Trophoblast cell (in vitro differentiated cells and primary cell): ENCODE measurements around the gene BBS9.

Experiments used
- DNase-seq, 2 donors: peaks; one replicate each; pipeline ENCODE4 v3.0.0-alpha.2; 2016
- H2AFZ ChIP-seq: 2 replicates; pipeline ENCODE4 v1.6.1; 2013; ENCODE audit warnings: low read length, moderate library complexity, mild to moderate bottlenecking; ENCODE audit not compliant: insufficient read depth, poor library complexity
- H2AK5ac ChIP-seq: 2 replicates; pipeline ENCODE4 v1.6.1; 2013; ENCODE audit warnings: mild to moderate bottlenecking, low read length
- H2BK120ac ChIP-seq: 2 replicates; pipeline ENCODE4 v1.6.1; 2013; ENCODE audit warnings: low read length, mild to moderate bottlenecking, moderate library complexity; ENCODE audit not compliant: insufficient read depth, poor library complexity
- H2BK12ac ChIP-seq: 2 replicates; pipeline ENCODE4 v1.6.1; 2013; ENCODE audit warnings: mild to moderate bottlenecking, low read length, moderate library complexity
- H2BK5ac ChIP-seq: 2 replicates; pipeline ENCODE4 v1.6.1; 2013; ENCODE audit warnings: low read length, low read depth, moderate library complexity, mild to moderate bottlenecking; ENCODE audit not compliant: poor library complexity
- H3K14ac ChIP-seq: 2 replicates; pipeline ENCODE4 v1.6.1; 2013; ENCODE audit warnings: mild to moderate bottlenecking, low read length
- H3K18ac ChIP-seq: 2 replicates; pipeline ENCODE4 v1.6.1; 2013; ENCODE audit warnings: mild to moderate bottlenecking, low read length
- H3K23ac ChIP-seq: 2 replicates; pipeline ENCODE4 v1.6.1; 2013; ENCODE audit warnings: low read length
- H3K27ac ChIP-seq: 2 replicates; pipeline ENCODE4 v1.5.1; 2013; ENCODE audit warnings: low read depth, mild to moderate bottlenecking, inconsistent platforms, low read length, moderate library complexity
- H3K27me3 ChIP-seq: 2 replicates; pipeline ENCODE4 v1.6.1; 2013; ENCODE audit warnings: inconsistent platforms, mild to moderate bottlenecking, low read length, moderate library complexity; ENCODE audit not compliant: insufficient read depth
- H3K36me3 ChIP-seq, 2 experiments: 1 replicate in 1 of 2; 2 replicates in 1 of 2; pipeline ENCODE4 v1.6.1; 2013; ENCODE audit warnings: low read length in 2 of 2, mild to moderate bottlenecking in 2 of 2, moderate library complexity in 1 of 2; ENCODE audit not compliant: insufficient read depth in 2 of 2, control insufficient read depth in 1 of 2
- H3K4ac ChIP-seq: 2 replicates; pipeline ENCODE4 v1.6.1; 2013; ENCODE audit warnings: low read depth, mild to moderate bottlenecking, low read length, moderate library complexity
- H3K4me1 ChIP-seq, 2 experiments: 1 replicate in 1 of 2; 2 replicates in 1 of 2; pipeline ENCODE4 v1.6.1; 2013; ENCODE audit warnings: low read length in 2 of 2, mild to moderate bottlenecking in 2 of 2, moderate library complexity in 1 of 2; ENCODE audit not compliant: insufficient read depth in 2 of 2, control insufficient read depth in 1 of 2
- H3K4me2 ChIP-seq: 2 replicates; pipeline ENCODE4 v1.6.1; 2013; ENCODE audit warnings: inconsistent platforms, mild to moderate bottlenecking, low read length, moderate library complexity
- H3K4me3 ChIP-seq: 2 replicates; pipeline ENCODE4 v1.5.1; 2013; ENCODE audit warnings: mild to moderate bottlenecking, low read depth, low read length, inconsistent platforms
- H3K79me1 ChIP-seq: one replicate; pipeline ENCODE4 v1.6.1; 2013; ENCODE audit warnings: low read length
- H3K79me2 ChIP-seq: 2 replicates; pipeline ENCODE4 v1.6.1; 2013; ENCODE audit warnings: low read length, mild to moderate bottlenecking; ENCODE audit not compliant: control insufficient read depth, insufficient read depth, poor library complexity
- H3K9ac ChIP-seq: 2 replicates; pipeline ENCODE4 v1.6.1; 2013; ENCODE audit warnings: mild to moderate bottlenecking, low read length
- H3K9me3 ChIP-seq: 2 replicates; pipeline ENCODE4 v1.6.1; 2013; ENCODE audit warnings: low read depth, mild to moderate bottlenecking, control low read depth, inconsistent platforms, low read length; ENCODE audit not compliant: insufficient read depth
- H4K12ac ChIP-seq: 2 replicates; pipeline ENCODE4 v1.6.1; 2013; ENCODE audit warnings: low read depth, mild to moderate bottlenecking, low read length, moderate library complexity
- H4K8ac ChIP-seq: 2 replicates; pipeline ENCODE4 v1.6.1; 2013; ENCODE audit warnings: low read depth, mild to moderate bottlenecking, low read length, moderate library complexity
- H4K91ac ChIP-seq: one replicate; pipeline ENCODE4 v1.6.1; 2013; ENCODE audit warnings: low read depth, mild to moderate bottlenecking, low read length, moderate library complexity
- WGBS: extraction: QIAGEN DNeasy Blood & Tissue Kit; methylation state at CpG from one replicate; pipeline ENCODE4 v1.1.7; 2013; ENCODE audit warnings: missing lambda C conversion rate; ENCODE audit not compliant: insufficient read length, insufficient coverage; ENCODE audit errors: extremely low coverage; 5-methylcytosine and 5-hydroxymethylcytosine counted together

Gene BBS9

GRCh38 chr7:33578881-33579672 lies 449.7 kb downstream of the BBS9 start:
- Histone ChIP-seq H3K18ac (no peak overlapping the region), H3K79me1 (no peaks in the 10 kb centered on the region), H4K91ac (no peak overlapping the region), H3K14ac (no peak overlapping the region), H4K12ac (no peak overlapping the region), H3K23ac (no peak overlapping the region), H3K4me3 (no peak overlapping the region), H2BK5ac (no peak overlapping the region), H4K8ac (no peak overlapping the region), H3K9ac (no peak overlapping the region), H2AK5ac (no peak overlapping the region), H3K36me3 (no peaks in the 10 kb centered on the region), H3K27me3 (no peaks in the 10 kb centered on the region), H3K4me2 (no peak overlapping the region), H3K9me3 (no peaks in the 10 kb centered on the region), H2AFZ (no peak overlapping the region), H3K79me2 (no peaks in the 10 kb centered on the region), H3K4me1 (no peaks in the 10 kb centered on the region), H3K27ac (no peak overlapping the region), H3K4ac (no peak overlapping the region), H2BK12ac (no peak overlapping the region), H2BK120ac (no peak overlapping the region)
- no peak for DNase-seq
- no CpG with 5 or more reads among the region's 5 CpGs for WGBS

GRCh38 chr7:33579673-33579960 lies 450.3 kb downstream of the BBS9 start:
- no peak overlapping the region for H3K4me3 ChIP-seq
- H2BK12ac ChIP-seq = no peak overlapping the region
- H2AK5ac ChIP-seq = no peak overlapping the region
- H4K91ac ChIP-seq = no peak overlapping the region
- H2BK5ac ChIP-seq = no peak overlapping the region
- H3K18ac ChIP-seq = no peak overlapping the region
- no peaks in the 10 kb centered on the region for H3K9me3 ChIP-seq
- no peak overlapping the region for H3K27ac ChIP-seq
- H3K14ac ChIP-seq = no peak overlapping the region
- H3K4me1 ChIP-seq = no peaks in the 10 kb centered on the region
- H2BK120ac ChIP-seq = no peak overlapping the region
- no peaks in the 10 kb centered on the region for H3K79me2 ChIP-seq
- H3K36me3 ChIP-seq = no peaks in the 10 kb centered on the region
- no peak overlapping the region for H4K8ac ChIP-seq
- no peak overlapping the region for H3K4me2 ChIP-seq
- no peak overlapping the region for H2AFZ ChIP-seq
- DNase-seq = no peak
- no peaks in the 10 kb centered on the region for H3K27me3 ChIP-seq
- no peak overlapping the region for H3K23ac ChIP-seq
- H3K9ac ChIP-seq = no peak overlapping the region
- H3K79me1 ChIP-seq = no peaks in the 10 kb centered on the region
- H4K12ac ChIP-seq = no peak overlapping the region
- no peak overlapping the region for H3K4ac ChIP-seq

- no peak overlapping the region for H4K91ac ChIP-seq
- no peak overlapping the region for H4K8ac ChIP-seq
- DNase-seq = no peak
- no peak overlapping the region for H3K27ac ChIP-seq
- no CpG with 5 or more reads among the region's 3 CpGs for WGBS
- no peak overlapping the region for H4K12ac ChIP-seq
- H3K18ac ChIP-seq = no peak overlapping the region
- H3K79me1 ChIP-seq = no peaks in the 10 kb centered on the region
- no peak overlapping the region for H2AK5ac ChIP-seq
- H2BK120ac ChIP-seq = no peak overlapping the region
- no peak overlapping the region for H3K4ac ChIP-seq
- no peaks in the 10 kb centered on the region for H3K27me3 ChIP-seq
- no peaks in the 10 kb centered on the region for H3K36me3 ChIP-seq
- no peak overlapping the region for H3K4me2 ChIP-seq
- no peak overlapping the region for H3K23ac ChIP-seq
- no peaks in the 10 kb centered on the region for H3K4me1 ChIP-seq
- H3K9me3 ChIP-seq = no peaks in the 10 kb centered on the region
- no peak overlapping the region for H3K14ac ChIP-seq
- H2AFZ ChIP-seq = no peak overlapping the region
- no peak overlapping the region for H2BK12ac ChIP-seq
- no peak overlapping the region for H3K9ac ChIP-seq
- no peak overlapping the region for H2BK5ac ChIP-seq
- H3K4me3 ChIP-seq = no peak overlapping the region
- no peaks in the 10 kb centered on the region for H3K79me2 ChIP-seq
Measured at GRCh38 chr7:33581236-33581635, 451.9 kb downstream of the BBS9 start.

GRCh38 chr7:33582104-33582503 lies 452.7 kb downstream of the BBS9 start:
- H3K79me1 ChIP-seq = no peaks in the 10 kb centered on the region
- no peak overlapping the region for H2AK5ac ChIP-seq
- no peak overlapping the region for H2BK12ac ChIP-seq
- no peak overlapping the region for H4K12ac ChIP-seq
- no peak overlapping the region for H3K18ac ChIP-seq
- no peak overlapping the region for H4K8ac ChIP-seq
- H3K4me2 ChIP-seq = no peak overlapping the region
- H3K9me3 ChIP-seq = no peaks in the 10 kb centered on the region
- no peaks in the 10 kb centered on the region for H3K36me3 ChIP-seq
- no peak for DNase-seq
- H2AFZ ChIP-seq = no peak overlapping the region
- H3K4me1 ChIP-seq = no peaks in the 10 kb centered on the region
- H2BK120ac ChIP-seq = no peak overlapping the region
- no peak overlapping the region for H3K4ac ChIP-seq
- H3K23ac ChIP-seq = no peak overlapping the region
- H3K27me3 ChIP-seq = no peaks in the 10 kb centered on the region
- H4K91ac ChIP-seq = no peak overlapping the region
- no peak overlapping the region for H3K9ac ChIP-seq
- no peak overlapping the region for H3K4me3 ChIP-seq
- H3K79me2 ChIP-seq = no peaks in the 10 kb centered on the region
- H3K27ac ChIP-seq = no peak overlapping the region
- H3K14ac ChIP-seq = no peak overlapping the region
- no CpG with 5 or more reads among the region's 1 CpG for WGBS
- no peak overlapping the region for H2BK5ac ChIP-seq
